ENCODE results near the gene RCVRN. TPM values are rescaled to one million over a fixed set of nuclear protein-coding genes. Genes with fewer than 3 reads are reported as not detected.

The RCVRN gene
- total and polyA plus RNA-seq, 2 of the 8 experiments (the other 6 are each of a cell fraction or from before 2014, with no cell fraction given), result not detected

- Histone ChIP-seq H4K8ac (ENCODE audit: extremely low read depth, insufficient read depth, low read length) (no peak overlapping the region), H4K91ac (replicated peaks; ENCODE audit: insufficient read length, low read length) (no peak overlapping the region), H4K5ac (ENCODE audit: insufficient read length, low read depth, low read length) (no peak overlapping the region), H3K27me3 (replicated peaks in 1 of 4; ENCODE audit: control insufficient read depth in 3 of 4, extremely low read depth in 1 of 4, insufficient read depth in 3 of 4, low read length in 3 of 4) (no peaks in the 10 kb centered on the region), H3K9me3 (ENCODE audit: insufficient read depth in 2 of 2, low read depth in 1 of 2, low read length in 1 of 2) (no peaks in the 10 kb centered on the region), H2BK120ac (replicated peaks; ENCODE audit: low read depth, low read length) (no peak overlapping the region), H3K27ac (ENCODE audit: low read depth, low read length) (no peak overlapping the region), H3K23ac (ENCODE audit: insufficient read length) (no peak overlapping the region), H3K4me3 (ENCODE audit: extremely low read depth in 1 of 4, insufficient read depth in 2 of 4, low read depth in 3 of 4, low read length in 4 of 4) (no peak overlapping the region), H3K4ac (replicated peaks; ENCODE audit: insufficient read length, low read depth, low read length) (no peak overlapping the region), H2BK5ac (ENCODE audit: low read depth, low read length) (no peak overlapping the region), H3K9ac (replicated peaks in 1 of 4; ENCODE audit: extremely low read depth in 1 of 4, low read depth in 3 of 4, low read length in 3 of 4) (no peak overlapping the region), H3K18ac (ENCODE audit: extremely low read depth, low read length) (no peak overlapping the region), H2BK15ac (ENCODE audit: low read length) (no peak overlapping the region), H3K79me1 (ENCODE audit: low read depth, low read length) (no peaks in the 10 kb centered on the region), H3K79me2 (ENCODE audit: control insufficient read depth in 1 of 2, insufficient read depth in 2 of 2, low read length in 2 of 2) (no peaks in the 10 kb centered on the region), H3K23me2 (ENCODE audit: low read depth, low read length) (no peaks in the 10 kb centered on the region), H3K4me1 (replicated peaks in 1 of 4; ENCODE audit: control insufficient read depth in 3 of 4, insufficient read depth in 4 of 4, low read length in 3 of 4) (no peaks in the 10 kb centered on the region), H2BK12ac (ENCODE audit: low read depth, low read length) (no peak overlapping the region), H3K4me2 (ENCODE audit: insufficient read depth in 1 of 2, low read depth in 2 of 2, low read length in 2 of 2) (no peak overlapping the region), H3K36me3 (ENCODE audit: control insufficient read depth in 2 of 4, insufficient read depth in 4 of 4, low read length in 3 of 4) (no peaks in the 10 kb centered on the region), H2AK5ac (ENCODE audit: low read depth, low read length) (no peak overlapping the region), H4K20me1 (replicated peaks in 1 of 2; ENCODE audit: control insufficient read depth in 1 of 2, insufficient read depth in 2 of 2, low read length in 2 of 2) (no peaks in the 10 kb centered on the region), H2AFZ (ENCODE audit: low read length) (no peak overlapping the region), H2BK20ac (ENCODE audit: low read length) (no peak overlapping the region), H3K56ac (replicated peaks; ENCODE audit: insufficient read length, low read depth, low read length) (no peak overlapping the region), H3K14ac (ENCODE audit: insufficient read length) (no peak overlapping the region)
- POLR2A ChIA-PET (ENCODE audit: partially characterized antibody), result no interaction called here
- CTCF ChIA-PET (ENCODE audit: partially characterized antibody), result interaction anchor here (0.9 to 1.8 kb wide), 6 partner anchors 10 to 147 kb away, joined by 3 to 7 read pairs (median 4); no protein-coding TSS in a partner anchor
- WGBS, 2 experiments (ENCODE audit: extremely low coverage in 1 of 2, insufficient coverage in 1 of 2, insufficient read length in 1 of 2, insufficient replicate concordance in 2 of 2, low coverage in 1 of 2, low lambda C conversion rate in 2 of 2, missing lambda C conversion rate in 1 of 2), result 54% methylated on average over 3 of the region's 3 CpGs; no CpG with 5 or more reads in 1 of the 2 experiments
- no peak for TF ChIP-seq TCF12 (IDR thresholded peaks at IDR 0.05; ENCODE audit: low read depth, low read length)
- TF ChIP-seq, protein P1, sequence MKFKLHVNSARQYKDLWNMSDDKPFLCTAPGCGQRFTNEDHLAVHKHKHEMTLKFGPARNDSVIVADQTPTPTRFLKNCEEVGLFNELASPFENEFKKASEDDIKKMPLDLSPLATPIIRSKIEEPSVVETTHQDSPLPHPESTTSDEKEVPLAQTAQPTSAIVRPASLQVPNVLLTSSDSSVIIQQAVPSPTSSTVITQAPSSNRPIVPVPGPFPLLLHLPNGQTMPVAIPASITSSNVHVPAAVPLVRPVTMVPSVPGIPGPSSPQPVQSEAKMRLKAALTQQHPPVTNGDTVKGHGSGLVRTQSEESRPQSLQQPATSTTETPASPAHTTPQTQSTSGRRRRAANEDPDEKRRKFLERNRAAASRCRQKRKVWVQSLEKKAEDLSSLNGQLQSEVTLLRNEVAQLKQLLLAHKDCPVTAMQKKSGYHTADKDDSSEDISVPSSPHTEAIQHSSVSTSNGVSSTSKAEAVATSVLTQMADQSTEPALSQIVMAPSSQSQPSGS (IDR thresholded peaks at IDR 0.05; ENCODE audit: low read length), result no peak
- TF ChIP-seq TEAD4 (IDR thresholded peaks at IDR 0.05; ENCODE audit: low read depth, low read length), result peak; percentile 59; the same call in 1 of the 2 replicates
- FAIRE-seq (peak; percentile 62), DNase-seq (ENCODE audit: low read depth in 1 of 2, low spot score in 2 of 2) (peak in 1 of 2 experiments; percentile 5)
These were observed 29.6 kb downstream of the RCVRN start for GRCh38 chr17:9875441-9875840.

All from H1 (cell line).